ENCODE measurements around the gene EPHA8. TPM values are rescaled to one million over a fixed set of nuclear protein-coding genes. Genes with fewer than 3 reads are reported as not detected.

EPHA8 gene
- not detected for total RNA-seq

DNA sequence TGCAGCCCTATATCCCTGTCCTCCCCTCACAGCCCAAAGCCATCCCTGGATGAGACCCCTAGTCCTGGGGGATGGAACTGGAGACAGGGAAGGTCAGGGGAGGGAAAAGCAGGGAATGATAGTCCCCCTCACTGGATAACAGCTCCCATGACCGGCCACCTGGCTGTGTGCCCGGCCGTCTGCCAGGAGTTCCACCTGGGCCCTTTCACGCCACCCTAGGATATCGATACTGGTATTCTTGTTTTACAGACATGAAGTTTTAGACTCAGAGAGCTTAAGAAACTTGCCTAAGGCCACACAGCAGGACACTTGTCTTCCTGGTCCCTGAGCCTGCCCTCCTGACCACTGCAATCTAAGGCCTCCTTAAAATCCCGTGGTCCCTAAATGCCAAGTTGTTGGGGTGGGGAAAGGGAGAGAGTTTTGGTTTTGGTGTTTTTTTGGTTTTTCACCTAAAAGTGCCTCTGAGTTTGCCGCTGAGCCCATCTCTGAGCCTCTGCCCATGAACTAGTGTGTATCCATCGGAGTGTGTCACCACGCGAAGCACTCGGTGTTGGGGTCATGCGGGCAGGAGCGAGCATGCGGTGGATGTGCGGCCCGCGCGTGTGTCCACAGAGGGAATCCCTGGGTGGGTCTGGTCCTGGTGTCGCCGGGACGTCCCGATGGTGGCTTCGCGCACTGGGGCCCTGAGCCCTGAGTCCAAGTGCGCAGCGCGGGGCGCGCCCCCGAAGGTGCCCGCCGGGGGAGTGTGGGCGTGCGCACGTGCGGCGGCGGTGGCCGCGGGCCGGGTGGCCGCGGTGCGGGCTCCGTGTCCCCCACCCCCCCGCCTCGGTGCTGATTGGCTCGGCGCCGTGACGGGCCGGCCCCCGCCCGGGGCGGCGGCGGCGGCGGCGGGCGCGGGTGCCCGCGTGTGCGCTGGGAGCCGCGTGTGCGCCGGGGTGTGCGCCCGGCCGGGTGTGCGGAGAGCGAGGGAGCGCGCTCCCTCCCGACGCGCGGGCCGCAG, at the start of gene EPHA8:
TSS of gene EPHA8 (plus strand) at position 906 of the 1,000 bp plus-strand sequence. CDS start 147 bp downstream, outside the sequence.
- DNase-seq, result no peak

DNA sequence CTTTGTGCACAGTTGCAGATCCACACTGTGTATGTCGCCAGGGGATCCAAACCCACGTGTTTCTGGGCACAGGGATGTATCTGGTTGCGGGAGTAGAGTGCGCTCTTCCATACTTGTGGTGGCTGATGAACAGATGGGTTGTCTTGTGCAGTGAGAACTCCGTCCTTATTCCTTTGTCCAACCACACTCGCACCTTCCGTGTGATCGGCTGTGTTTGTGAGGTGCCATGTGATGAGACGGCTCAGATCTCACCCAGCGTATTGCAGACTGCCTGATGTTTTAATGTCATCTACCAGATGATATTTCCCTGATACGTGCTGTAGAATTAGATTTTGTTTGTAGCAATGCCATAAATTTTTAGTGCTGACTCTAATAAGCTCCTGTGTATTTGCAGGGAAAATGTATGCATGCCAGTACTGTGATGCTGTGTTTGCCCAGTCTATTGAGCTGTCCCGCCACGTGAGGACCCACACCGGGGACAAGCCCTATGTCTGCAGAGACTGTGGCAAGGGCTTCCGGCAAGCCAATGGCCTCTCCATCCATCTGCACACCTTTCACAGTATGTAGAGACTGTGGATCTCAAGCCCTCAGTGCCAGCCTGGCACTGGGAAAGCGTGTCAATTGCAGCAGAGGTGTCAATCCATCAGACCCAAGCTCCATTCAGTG, 46.2 kb upstream of the EPHA8 start:
- no peak for DNase-seq

DNA sequence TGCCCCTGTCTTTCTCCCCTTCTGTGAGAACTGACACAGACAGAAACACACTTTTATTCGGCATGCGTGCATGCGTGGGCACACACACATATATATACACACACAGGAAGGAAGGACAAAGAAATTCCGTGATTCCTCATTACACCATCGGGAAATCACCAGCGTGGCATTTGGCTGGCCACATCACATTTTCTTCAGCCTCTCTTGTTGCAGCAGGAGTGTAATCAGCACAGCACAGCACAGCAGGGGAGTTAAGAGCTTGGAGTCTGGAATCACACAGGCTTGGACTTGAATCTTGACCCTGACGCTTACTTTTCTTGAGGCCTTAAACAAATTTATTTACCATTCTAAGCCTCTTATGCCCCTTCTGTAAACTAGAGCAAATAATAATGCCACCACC, 45.3 kb upstream of the EPHA8 start:
- DNase-seq, result no peak

DNA sequence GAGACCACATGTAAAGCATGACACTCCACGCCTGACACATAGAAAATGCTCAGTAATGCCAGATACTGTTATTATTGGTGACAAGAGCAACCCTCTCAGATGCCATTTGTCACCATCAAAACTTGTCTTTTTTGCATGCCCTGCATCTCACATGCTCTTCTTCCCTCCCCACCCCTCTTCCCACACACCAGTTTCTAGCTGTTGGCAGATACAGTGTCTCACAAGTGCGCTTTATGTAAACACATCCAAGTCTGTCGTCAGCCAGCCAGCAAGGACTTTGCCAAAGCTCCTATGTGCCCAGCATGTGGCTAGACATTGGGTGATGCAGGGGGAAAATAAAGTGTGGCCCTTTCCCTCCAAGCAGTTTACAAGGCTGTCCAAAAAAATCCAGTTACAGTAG, 44.9 kb upstream of the EPHA8 start:
- no peak for DNase-seq

DNA sequence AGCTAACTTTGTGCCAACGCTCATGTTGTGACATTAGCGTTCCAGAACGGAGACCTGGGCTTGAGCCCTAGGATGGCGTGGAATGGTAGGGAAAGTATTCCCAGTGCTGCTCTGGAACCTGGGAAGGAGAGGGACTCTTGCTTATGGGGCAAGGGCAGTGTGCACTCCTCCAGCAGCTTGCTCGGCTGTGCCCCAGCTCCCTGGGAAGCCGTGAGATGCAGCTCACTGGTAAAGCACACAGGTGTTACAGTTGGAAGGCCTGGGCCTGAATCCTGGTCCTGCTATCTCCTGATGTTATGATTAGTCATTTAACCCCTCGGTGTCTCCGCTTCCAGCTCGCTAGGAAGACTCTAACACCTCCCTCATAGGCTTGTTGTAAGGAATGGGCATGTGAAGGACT, 42.4 kb upstream of the EPHA8 start:
- no peak for DNase-seq

DNA sequence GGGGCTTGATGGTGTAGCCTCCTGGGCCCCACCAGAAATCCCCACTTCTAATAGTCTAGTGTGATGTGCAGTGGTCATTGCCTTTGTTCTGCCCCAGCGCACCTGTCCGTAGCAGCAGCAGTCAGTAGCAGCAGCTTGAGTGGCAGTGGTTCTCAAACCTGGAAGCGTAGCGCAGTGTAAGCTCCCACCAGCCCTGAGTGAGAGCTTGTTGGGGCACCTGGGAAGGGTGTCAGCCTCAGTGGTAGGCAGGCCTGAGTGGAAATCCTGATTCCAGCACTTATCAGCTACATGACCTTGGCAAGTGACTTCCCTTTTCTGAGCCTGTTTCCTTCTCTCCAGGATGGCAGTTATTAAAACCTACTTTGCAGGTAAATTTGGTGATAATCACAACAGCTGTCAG, 41.6 kb upstream of the EPHA8 start:
- DNase-seq, result no peak

DNA sequence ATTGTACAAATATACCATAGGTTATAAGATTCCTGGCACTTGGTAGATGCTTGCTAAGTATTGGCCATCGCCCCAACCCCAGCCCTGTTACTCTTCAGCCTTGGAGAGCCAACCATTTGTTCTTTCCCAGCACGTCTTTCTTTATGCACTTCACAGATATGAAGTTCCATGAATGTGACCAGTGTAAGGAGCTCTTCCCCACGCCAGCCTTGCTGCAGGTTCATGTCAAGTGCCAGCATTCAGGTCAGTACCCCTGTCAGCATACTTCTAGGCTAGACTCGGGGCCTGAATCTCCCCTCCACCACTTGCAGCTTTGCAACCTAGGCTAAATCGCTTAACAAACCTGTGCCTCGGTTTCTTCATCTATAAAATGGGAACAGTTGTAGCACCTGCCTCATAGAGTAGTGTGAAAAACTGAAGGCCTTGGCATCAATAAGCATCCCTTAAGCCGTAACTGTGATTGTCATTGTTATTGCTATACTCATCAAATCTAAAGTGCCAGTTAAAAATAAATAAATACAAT, 41.0 kb upstream of the EPHA8 start:
- no peak for DNase-seq

DNA sequence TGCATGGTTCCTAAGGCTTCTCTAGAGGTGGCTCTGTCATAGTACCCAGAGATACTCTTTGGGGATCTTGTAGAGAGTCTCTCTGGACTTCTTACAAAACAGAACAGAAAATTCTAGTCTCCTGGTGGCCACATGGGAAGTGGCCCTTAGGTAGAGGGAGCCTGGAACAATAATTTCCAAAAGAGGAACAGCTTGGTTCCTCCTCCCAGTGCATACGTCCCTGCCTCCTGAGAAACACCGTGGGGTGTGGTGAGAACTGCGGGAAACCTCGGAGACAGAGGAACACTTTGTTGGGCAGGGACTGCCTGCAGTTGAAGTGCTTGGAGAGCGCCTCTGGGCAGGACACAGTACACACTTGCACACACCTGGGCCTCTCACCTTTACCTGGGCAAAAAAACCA, 38.8 kb upstream of the EPHA8 start:
- no peak for DNase-seq

DNA sequence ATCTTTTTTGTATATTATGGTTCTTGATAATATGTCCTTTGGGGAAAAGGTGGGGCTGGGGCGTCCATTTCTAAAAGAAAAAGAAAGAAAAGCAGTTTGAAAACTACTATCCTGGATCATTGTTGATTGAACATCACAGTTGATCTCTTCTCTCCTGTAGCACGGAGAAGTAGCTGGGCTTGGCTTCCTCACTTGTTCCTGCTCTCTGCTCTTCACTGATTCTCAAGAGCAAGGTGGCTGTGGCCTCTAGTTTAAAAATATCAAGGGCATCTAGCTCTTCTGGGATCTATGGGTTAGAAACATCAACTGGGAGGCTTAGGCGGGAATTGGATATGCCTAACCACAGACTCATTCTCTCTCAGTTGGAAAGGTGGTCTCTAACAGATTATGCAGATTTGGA, 38.1 kb upstream of the EPHA8 start:
- DNase-seq, result no peak

DNA sequence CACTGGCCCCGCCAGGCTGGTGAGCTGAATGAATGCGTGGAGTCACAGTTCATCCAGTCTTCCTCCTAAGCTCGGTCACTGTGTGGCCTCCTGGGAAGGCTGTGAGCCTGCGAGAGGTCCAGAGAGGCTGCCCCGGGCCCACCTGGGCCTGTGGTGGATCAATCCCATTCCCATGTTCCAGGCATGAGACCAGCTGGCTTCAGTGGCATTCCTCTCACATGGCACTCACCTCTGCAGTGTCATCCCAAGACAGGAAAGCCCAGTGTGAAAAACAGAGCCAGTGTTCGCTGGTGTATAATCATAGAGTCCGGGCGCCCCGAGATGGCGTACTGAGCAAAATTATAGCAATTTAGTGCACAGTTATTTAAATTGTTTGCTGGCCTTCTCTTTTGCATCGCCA, 37.6 kb upstream of the EPHA8 start:
- DNase-seq, result no peak

DNA sequence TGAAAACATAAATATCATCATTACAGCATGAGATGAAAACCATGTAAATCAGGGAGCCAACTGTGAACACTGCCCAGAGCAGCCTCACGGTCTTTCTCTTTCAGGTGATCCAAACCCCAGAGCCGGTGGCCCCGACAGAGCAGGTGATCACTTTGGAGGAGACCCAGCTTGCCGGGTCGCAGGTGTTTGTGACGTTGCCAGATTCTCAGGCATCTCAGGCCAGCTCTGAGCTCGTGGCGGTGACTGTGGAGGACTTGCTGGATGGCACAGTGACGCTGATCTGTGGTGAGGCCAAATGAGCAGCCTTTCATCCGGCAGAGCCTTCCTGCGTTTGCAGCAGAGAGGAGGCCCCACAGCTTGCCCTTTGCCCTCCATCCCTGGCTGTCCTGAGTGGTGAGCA, 37.2 kb upstream of the EPHA8 start:
- no peak for DNase-seq

DNA sequence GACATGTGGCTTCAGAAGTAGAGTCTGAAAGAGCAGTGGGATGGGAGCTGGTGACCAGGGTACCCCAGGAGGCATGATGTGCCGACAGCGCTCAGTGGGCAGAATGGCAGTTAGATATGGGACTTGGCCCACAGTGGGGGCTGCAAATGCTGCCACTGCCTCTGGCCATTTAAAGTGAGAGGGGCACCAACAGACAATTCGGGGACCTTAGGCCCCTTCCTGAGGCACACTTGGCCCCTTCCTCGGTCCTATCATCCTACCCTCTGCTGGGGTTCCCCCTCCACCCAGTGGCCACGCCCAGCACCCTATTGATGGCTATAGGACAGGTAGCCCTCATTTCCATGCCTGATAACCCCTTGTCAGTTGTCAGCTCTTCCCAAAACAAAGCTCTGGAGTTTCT, 36.6 kb upstream of the EPHA8 start:
- no peak for DNase-seq

DNA sequence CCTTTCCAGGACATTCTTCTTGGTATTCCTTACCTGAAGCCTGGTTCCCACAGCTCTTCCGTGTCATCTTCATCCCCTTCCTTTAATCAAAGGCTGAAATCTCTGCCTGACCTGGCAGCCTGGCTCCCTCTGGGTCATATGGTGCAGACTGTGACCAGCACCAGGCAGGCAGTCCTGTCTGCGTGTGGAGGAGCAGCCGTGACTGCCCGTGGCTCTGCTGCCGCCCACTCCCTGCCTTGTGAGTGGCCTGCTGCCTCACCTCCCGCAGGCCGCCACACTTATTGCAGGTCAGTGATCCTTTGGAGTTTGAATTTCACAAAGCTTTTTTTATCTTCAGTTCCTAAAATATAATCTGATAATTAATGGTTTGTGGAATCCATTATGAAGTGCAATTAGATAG, 36.2 kb upstream of the EPHA8 start:
- DNase-seq, result no peak

DNA sequence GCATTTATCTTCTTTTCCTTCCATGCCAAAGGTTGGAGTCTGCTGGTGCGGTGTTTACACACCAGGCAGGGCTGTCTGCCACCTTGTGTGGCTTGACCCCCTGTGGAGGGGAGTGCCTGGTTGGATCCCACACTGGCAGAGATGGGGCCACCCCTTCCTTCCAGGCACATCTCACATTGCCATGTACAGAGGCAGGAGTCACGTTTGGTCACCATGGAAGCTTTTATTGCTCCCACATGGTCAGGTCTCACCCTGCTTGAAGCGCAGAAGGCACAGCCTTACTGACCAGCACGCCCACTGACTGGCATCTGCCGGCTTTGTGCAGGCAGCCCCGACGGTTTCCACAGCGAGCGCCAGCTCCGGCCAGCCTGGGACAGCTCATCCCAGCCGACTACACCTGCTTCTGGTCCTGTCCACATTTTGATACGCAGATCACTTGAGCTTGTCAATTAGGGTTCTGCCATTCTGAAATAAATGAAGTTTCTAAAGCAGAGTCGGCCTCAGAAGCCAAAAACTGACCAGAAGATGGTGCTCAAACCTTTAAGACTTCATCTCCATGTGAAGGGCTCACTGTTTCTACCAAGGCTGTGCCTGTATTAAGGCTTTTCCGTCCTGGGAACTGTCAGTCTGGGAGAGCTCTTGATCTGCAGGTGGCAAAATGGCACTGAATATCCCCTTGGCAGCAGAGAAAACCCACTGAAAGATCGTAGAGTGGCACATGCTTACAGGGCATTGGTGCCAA, 35.6 kb upstream of the EPHA8 start:
- DNase-seq, result no peak

DNA sequence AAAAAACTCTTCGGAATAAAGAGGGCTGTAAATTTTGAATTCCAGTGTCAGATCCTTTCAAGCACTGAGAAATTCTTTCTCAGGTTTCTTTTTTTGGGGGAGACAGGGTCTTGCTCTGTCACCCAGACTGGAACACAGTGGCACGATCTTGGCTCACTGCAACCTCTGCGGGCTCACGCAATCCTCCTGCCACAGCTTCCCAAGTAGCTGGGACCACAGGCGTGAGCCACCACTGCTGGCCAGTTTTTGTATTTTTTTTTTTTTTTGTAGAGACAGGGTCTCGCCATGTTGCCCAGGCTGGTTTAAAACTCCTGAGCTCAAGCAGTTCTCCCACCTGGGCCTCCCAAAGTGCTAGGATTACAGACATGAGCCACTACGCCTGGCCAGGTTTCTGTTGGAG, 34.8 kb upstream of the EPHA8 start:
- no peak for DNase-seq

DNA sequence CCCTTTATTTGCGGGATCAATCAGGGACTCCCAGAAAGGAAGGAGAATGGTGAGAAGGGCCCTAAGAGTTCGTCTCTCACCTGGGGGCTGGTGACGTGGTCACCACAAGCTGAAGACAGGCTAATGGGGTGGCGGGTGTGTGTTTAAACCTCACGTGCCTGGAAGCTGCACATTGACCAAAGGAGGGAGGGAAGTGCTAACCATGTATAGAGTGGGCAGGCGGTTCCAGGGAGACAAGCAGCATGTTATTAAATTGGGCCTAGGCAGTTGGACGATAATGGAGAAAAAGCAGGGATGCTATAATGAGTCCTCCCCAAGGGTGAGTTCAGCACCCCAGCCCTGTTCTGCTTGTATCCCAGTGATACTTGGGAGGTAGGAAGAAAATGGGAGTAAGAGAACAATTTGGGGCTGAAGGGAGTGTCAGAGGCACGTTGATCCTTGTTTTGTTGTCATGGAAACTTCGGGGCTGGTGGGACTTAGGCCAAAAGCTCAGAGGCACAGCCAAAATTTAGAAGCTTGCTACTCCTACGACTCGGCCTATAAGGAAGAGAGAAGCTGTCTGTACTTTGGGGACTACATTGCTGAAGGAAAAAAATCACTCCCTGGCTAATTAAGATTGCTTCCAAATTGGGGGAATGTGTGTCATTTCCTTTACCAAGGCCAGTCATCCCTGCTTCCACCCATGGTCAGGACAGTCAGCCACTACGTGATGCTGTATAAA, 33.2 kb upstream of the EPHA8 start:
- DNase-seq, result no peak

DNA sequence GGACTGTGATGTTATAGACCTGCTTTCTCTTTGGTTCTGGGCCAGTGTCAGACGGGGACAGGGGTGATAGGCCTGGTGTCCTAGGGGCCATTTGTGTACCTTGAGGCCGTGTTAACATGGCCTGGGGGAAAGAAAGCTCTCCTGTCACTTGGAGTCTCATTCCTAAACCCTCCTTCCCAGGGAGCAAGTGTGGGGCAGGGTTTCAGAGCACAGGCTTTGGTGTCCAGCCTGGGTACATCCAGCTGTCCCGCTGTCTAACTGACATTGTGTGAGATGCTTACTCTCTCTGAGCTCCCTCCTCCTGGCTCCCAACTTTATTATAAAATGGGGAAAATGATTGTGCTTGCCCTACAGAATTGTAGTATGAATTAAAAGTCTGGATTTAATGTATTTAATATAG, 32.6 kb upstream of the EPHA8 start:
- DNase-seq, result no peak

DNA sequence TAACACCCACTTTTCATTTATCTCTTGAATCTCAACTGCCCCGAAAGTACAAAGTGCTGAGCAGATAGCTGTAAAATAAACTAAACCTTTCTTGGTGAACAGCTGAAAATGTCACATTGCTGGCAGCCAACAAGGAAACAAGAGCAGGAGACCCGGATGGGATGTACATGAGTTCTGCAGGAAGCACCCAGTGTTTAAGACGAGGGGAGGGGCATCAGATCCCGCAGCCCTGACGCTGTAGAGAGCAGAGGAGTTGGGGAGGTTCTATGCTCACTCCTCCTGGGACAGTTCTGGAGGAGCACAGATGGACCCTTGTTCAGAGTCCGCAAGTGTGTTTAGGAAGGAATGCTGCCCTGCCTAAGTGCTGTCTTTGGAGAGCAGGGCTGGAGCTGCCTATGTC, 32.0 kb upstream of the EPHA8 start:
- no peak for DNase-seq

DNA sequence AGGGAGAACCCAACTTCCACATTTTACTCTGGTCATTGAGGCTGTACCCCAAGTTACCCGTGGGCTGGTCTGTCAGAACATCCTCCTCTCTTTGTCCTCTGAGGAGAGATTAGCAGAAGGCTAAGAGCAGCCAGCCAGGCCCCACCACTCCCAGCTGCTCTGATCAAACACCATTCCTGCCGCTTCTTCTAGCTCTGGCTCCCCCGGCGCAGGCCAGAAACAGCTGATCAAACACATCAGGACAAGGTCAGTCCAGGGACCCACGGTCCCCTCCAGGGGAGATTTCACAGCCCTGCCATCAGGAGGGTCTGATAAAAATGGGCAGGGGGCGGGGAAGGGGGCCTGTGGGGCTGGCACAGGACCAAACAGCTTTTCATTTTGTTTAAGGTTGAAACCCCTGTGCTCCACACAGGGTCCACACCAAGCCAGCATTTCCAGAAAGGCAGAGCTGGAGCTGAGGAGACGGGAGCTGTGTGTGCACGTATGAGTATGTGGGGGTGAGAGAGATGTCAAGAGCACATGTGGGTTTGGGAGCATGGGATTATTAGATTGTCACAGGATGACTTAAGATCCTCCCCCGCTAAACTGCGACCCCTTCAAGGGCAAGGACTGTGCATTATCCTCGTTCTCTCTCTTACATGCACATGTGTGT, 29.9 kb upstream of the EPHA8 start:
- no peak for DNase-seq

DNA sequence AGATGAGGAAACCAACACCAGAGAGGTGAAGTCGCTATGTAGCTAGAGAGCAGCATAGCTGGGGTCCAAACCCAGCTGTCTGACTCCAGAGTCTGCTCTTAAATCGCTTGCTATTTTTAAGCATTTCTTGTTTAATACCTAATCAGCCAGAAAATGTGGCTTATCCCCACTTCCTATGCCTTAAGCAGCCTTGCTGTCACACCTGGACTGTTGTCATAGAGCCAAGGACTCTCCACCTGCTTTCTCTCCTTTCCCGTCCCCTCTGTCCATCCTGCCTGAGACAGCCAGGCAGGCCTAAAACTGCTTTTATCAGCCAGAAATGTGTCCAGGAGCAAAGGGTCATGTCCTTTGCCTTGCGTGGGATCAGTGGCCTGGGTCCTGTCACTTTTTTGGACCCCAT, 28.3 kb upstream of the EPHA8 start:
- DNase-seq, result no peak

DNA sequence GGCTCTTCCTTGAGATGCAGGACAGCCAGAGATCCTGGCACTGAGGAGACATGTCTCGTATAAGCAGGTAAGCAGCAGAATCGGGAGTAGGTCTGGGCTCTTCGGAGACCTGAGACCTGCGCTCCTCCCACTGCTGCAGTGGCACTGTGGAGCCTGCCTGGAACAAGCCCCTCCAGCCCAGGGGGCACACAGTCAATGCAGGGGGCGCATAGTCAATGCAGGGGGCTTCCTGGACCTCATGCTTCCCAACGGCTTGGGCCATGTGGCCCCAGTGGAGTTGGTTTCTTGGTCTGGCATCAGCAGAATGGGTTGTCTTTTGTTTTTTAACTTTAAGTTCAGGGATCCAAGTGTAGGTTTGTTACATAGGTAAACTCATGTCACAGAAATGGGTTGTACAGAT, 27.9 kb upstream of the EPHA8 start:
- no peak for DNase-seq

DNA sequence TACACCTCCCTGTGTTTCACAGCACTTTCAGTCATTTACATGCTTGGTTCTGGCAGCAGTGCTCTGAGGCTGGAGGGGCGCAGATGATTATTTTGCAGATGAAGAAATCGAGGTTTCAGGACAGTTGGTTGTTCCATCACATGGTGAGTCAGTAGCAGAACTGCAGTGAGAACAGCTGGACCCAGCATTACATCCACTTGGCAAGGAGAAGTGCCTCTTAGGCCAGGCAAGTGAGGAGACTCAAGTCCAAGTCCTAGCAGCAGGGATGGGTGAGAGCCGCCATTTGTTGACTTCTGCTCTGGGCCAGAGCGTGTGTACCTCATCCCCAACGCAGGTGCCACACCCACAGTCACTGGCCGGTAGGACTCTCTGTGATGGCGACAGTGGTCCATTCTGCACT, 26.8 kb upstream of the EPHA8 start:
- DNase-seq, result no peak
